H1 (cell line): ENCODE data around the gene SYT6. TPM values are rescaled to one million over a fixed set of nuclear protein-coding genes. Genes with fewer than 3 reads are reported as not detected.

Experiments
- CTCF ChIA-PET: fragments of 300-600 bp; sonication (Branson Sonifier 250); formaldehyde crosslinking; loops from one replicate; lab custom pipeline; 2021; ENCODE audit not compliant: partially characterized antibody; lab: Charles Lee
- POLR2A ChIA-PET: fragments of 300-600 bp; sonication (Branson Sonifier 250); formaldehyde crosslinking; loops from one replicate; lab custom pipeline; 2021; ENCODE audit warnings: inconsistent platforms; ENCODE audit not compliant: partially characterized antibody; lab: Charles Lee
- DNase-seq, 2 experiments: peaks; one replicate each; pipeline versions ENCODE4 v3.0.0 to v3.0.0-alpha.2; 2010 to 2022; ENCODE audit warnings: low spot score in 2 of 2, low read depth in 1 of 2, mixed read lengths in 1 of 2
- FAIRE-seq: peaks from 2 replicates; lab custom pipeline; 2011; peaks lifted over from hg19 to GRCh38; lab: Jason Lieb, UNC
- H2AFZ ChIP-seq: 2 replicates; pipeline ENCODE4 v1.8.1; 2012; ENCODE audit warnings: low read length, inconsistent platforms
- H2AK5ac ChIP-seq: 2 replicates; pipeline ENCODE4 v1.6.1; 2013; ENCODE audit warnings: low read depth, low read length
- H2BK120ac ChIP-seq: replicated peaks from 2 replicates; pipeline ENCODE3; 2013; ENCODE audit warnings: low read depth, low read length, inconsistent platforms
- H2BK12ac ChIP-seq: 2 replicates; pipeline ENCODE4 v1.6.1; 2013; ENCODE audit warnings: low read depth, low read length
- H2BK15ac ChIP-seq: 2 replicates; pipeline ENCODE4 v1.6.1; 2013; ENCODE audit warnings: low read length
- H2BK20ac ChIP-seq: 2 replicates; pipeline ENCODE4 v1.6.1; 2013; ENCODE audit warnings: low read length
- H2BK5ac ChIP-seq: 2 replicates; pipeline ENCODE4 v1.6.1; 2013; ENCODE audit warnings: low read depth, low read length
- H3K14ac ChIP-seq: 2 replicates; pipeline ENCODE4 v1.6.1; 2013; ENCODE audit warnings: inconsistent platforms; ENCODE audit not compliant: insufficient read length
- H3K18ac ChIP-seq: 2 replicates; pipeline ENCODE4 v1.6.1; 2013; ENCODE audit warnings: low read length; ENCODE audit errors: extremely low read depth
- H3K23ac ChIP-seq: 2 replicates; pipeline ENCODE4 v1.6.1; 2013; ENCODE audit warnings: inconsistent platforms; ENCODE audit not compliant: insufficient read length
- H3K23me2 ChIP-seq: 2 replicates; pipeline ENCODE4 v1.6.1; 2013; ENCODE audit warnings: low read depth, low read length
- H3K27ac ChIP-seq: 2 replicates; pipeline ENCODE4 v1.6.1; 2011; ENCODE audit warnings: low read depth, low read length, inconsistent platforms
- H3K27me3 ChIP-seq, 4 experiments: replicated peaks in 1 of 4; 1 replicate in 1 of 4; 2 replicates in 3 of 4; pipeline versions ENCODE4 v1.6.1 to v1.8.1; 2011 to 2013; ENCODE audit warnings: low read length in 3 of 4, mild to moderate bottlenecking in 3 of 4, inconsistent platforms in 2 of 4, mixed read lengths in 2 of 4, moderate library complexity in 1 of 4; ENCODE audit not compliant: control insufficient read depth in 3 of 4, insufficient read depth in 3 of 4; ENCODE audit errors: extremely low read depth in 1 of 4
- H3K36me3 ChIP-seq, 4 experiments: 2 replicates each; pipeline versions ENCODE4 v1.6.1 to v1.8.1; 2011 to 2013; ENCODE audit warnings: mild to moderate bottlenecking in 4 of 4, low read length in 3 of 4, moderate library complexity in 2 of 4, control low read depth in 1 of 4, inconsistent platforms in 1 of 4; ENCODE audit not compliant: insufficient read depth in 4 of 4, control insufficient read depth in 2 of 4
- H3K4ac ChIP-seq: replicated peaks from 2 replicates; pipeline ENCODE3; 2013; ENCODE audit warnings: low read length, low read depth, mixed read lengths, inconsistent platforms; ENCODE audit not compliant: insufficient read length
- H3K4me1 ChIP-seq, 4 experiments: replicated peaks in 1 of 4; 1 replicate in 1 of 4; 2 replicates in 3 of 4; pipeline versions ENCODE4 v1.6.1 to v1.8.1; 2011 to 2013; ENCODE audit warnings: low read length in 3 of 4, inconsistent platforms in 2 of 4, mixed read lengths in 1 of 4; ENCODE audit not compliant: insufficient read depth in 4 of 4, control insufficient read depth in 3 of 4
- H3K4me2 ChIP-seq, 2 experiments: 2 replicates each; pipeline versions ENCODE4 v1.6.1 to v1.8.1; 2011 to 2013; ENCODE audit warnings: low read depth in 2 of 2, low read length in 2 of 2, control low read depth in 1 of 2, inconsistent platforms in 1 of 2, mild to moderate bottlenecking in 1 of 2; ENCODE audit not compliant: insufficient read depth in 1 of 2
- H3K4me3 ChIP-seq, 4 experiments: fragments of 200-600, 300-600 bp in 1 of 4; sonication (generic), shearing (Covaris generic), sonication (Bioruptor Twin) in 1 of 4; 2 replicates each; pipeline versions ENCODE4 v1.5.1 to v1.8.1; 2011 to 2016; ENCODE audit warnings: low read length in 4 of 4, low read depth in 3 of 4, control low read depth in 2 of 4, inconsistent platforms in 2 of 4, mild to moderate bottlenecking in 2 of 4, mixed read lengths in 1 of 4, moderate library complexity in 1 of 4; ENCODE audit not compliant: insufficient read depth in 2 of 4; ENCODE audit errors: extremely low read depth in 1 of 4
- H3K56ac ChIP-seq: replicated peaks from 2 replicates; pipeline ENCODE3; 2013; ENCODE audit warnings: low read depth, mild to moderate bottlenecking, mixed read lengths, low read length, inconsistent platforms; ENCODE audit not compliant: insufficient read length
- H3K79me1 ChIP-seq: 2 replicates; pipeline ENCODE4 v1.6.1; 2013; ENCODE audit warnings: low read depth, low read length, control low read depth
- H3K79me2 ChIP-seq, 2 experiments: 2 replicates each; pipeline versions ENCODE4 v1.6.1 to v1.8.1; 2012 to 2013; ENCODE audit warnings: low read length in 2 of 2, mild to moderate bottlenecking in 2 of 2, inconsistent platforms in 1 of 2; ENCODE audit not compliant: insufficient read depth in 2 of 2, control insufficient read depth in 1 of 2
- H3K9ac ChIP-seq, 4 experiments: replicated peaks in 1 of 4; 1 replicate in 1 of 4; 2 replicates in 3 of 4; pipeline versions ENCODE4 v1.6.1 to v1.8.1; 2011 to 2013; ENCODE audit warnings: low read depth in 3 of 4, low read length in 3 of 4, control low read depth in 2 of 4, mild to moderate bottlenecking in 2 of 4, moderate library complexity in 2 of 4, inconsistent platforms in 1 of 4; ENCODE audit errors: extremely low read depth in 1 of 4
- H3K9me3 ChIP-seq, 2 experiments: 2 replicates each; pipeline versions ENCODE4 v1.6.1 to v1.8.1; 2012 to 2013; ENCODE audit warnings: mild to moderate bottlenecking in 2 of 2, moderate library complexity in 2 of 2, control low read depth in 1 of 2, inconsistent platforms in 1 of 2, low read depth in 1 of 2, low read length in 1 of 2, mixed read lengths in 1 of 2; ENCODE audit not compliant: insufficient read depth in 2 of 2
- H4K20me1 ChIP-seq, 2 experiments: replicated peaks in 1 of 2; 2 replicates each; pipeline versions ENCODE3 to v1.8.1; 2011 to 2013; ENCODE audit warnings: inconsistent platforms in 2 of 2, low read length in 2 of 2, mild to moderate bottlenecking in 1 of 2; ENCODE audit not compliant: insufficient read depth in 2 of 2, control insufficient read depth in 1 of 2
- H4K5ac ChIP-seq: 2 replicates; pipeline ENCODE4 v1.6.1; 2013; ENCODE audit warnings: low read length, low read depth, mixed read lengths, inconsistent platforms; ENCODE audit not compliant: insufficient read length
- H4K8ac ChIP-seq: 2 replicates; pipeline ENCODE4 v1.8.0; 2013; ENCODE audit warnings: mild to moderate bottlenecking, moderate library complexity, low read length, inconsistent platforms; ENCODE audit not compliant: insufficient read depth; ENCODE audit errors: extremely low read depth
- H4K91ac ChIP-seq: replicated peaks from 2 replicates; pipeline ENCODE3; 2013; ENCODE audit warnings: low read length, mixed read lengths, inconsistent platforms; ENCODE audit not compliant: insufficient read length
- BCL11A ChIP-seq, 2 experiments: IDR thresholded peaks; one replicate each; pipeline ENCODE4 v1.6.1; 2011; ENCODE audit warnings: low read depth in 2 of 2, low read length in 2 of 2, mild to moderate bottlenecking in 2 of 2
- JUND ChIP-seq: IDR thresholded peaks from 2 replicates; pipeline ENCODE4 v1.6.1; 2011; ENCODE audit warnings: mild to moderate bottlenecking, improper control_type of control experiment, low read length
- RAD21 ChIP-seq, 2 experiments: IDR thresholded peaks in 1 of 2; conservative IDR thresholded peaks in 1 of 2; 2 replicates each; pipeline ENCODE4 v1.6.1; 2011; ENCODE audit warnings: low read depth in 2 of 2, low read length in 2 of 2, improper control_type of control experiment in 1 of 2, inconsistent platforms in 1 of 2, mild to moderate bottlenecking in 1 of 2, moderate library complexity in 1 of 2
- SP2 ChIP-seq: IDR thresholded peaks from 2 replicates; pipeline ENCODE4 v1.6.1; 2012; ENCODE audit warnings: mild to moderate bottlenecking, low read length, inconsistent platforms
- USF2 ChIP-seq: IDR thresholded peaks from 2 replicates; pipeline ENCODE4 v1.6.1; 2011; ENCODE audit warnings: low read length, improper control_type of control experiment
- WGBS, 2 experiments: shearing (Covaris generic) in 1 of 2; methylation state at CpG; one replicate each; pipeline versions ENCODE4 v1.1.6 to v1.1.7; 2013 to 2015; ENCODE audit warnings: low lambda C conversion rate in 2 of 2, mixed read lengths in 2 of 2, inconsistent platforms in 1 of 2, low coverage in 1 of 2, missing lambda C conversion rate in 1 of 2; ENCODE audit not compliant: insufficient replicate concordance in 2 of 2, insufficient coverage in 1 of 2, insufficient read length in 1 of 2; ENCODE audit errors: extremely low coverage in 1 of 2, missing lambda C conversion rate in 1 of 2; 5-methylcytosine and 5-hydroxymethylcytosine counted together
- polyA plus RNA-seq, 7 experiments: library from polyadenylated mRNA; depleted of rRNA in 3 of 7; stranded (reverse) in 5 of 7; unstranded in 2 of 7; fragments of >200 nt in 5 of 7; fragments of 200-250 nt in 2 of 7; gene quantifications; 1 replicate in 5 of 7; 2 replicates in 1 of 7; 4 replicates in 1 of 7; pipeline versions ENCODE4 v1.2.1 to v1.2.3, GENCODE V29; 2011 to 2013; ENCODE audit warnings: missing spikeins in 2 of 7, mixed read lengths in 2 of 7
- total RNA-seq: library from RNA; stranded (reverse); fragmentation: NEBNext Ultra II Directional; extraction: Animal tissue kit (Norgen Biotek cat#: 25700); gene quantifications from 2 replicates; pipeline ENCODE4 v1.2.1, GENCODE V29; 2021
- TF ChIP-seq, protein P1 (sequence below): IDR thresholded peaks from 2 replicates; pipeline ENCODE4 v1.6.1; 2012; ENCODE audit warnings: inconsistent platforms

The SYT6 gene
- total and polyA plus RNA-seq, 2 of the 8 experiments (the other 6 are each of a cell fraction or from before 2014, with no cell fraction given) = 33.7 to 83.5 TPM

DNA sequence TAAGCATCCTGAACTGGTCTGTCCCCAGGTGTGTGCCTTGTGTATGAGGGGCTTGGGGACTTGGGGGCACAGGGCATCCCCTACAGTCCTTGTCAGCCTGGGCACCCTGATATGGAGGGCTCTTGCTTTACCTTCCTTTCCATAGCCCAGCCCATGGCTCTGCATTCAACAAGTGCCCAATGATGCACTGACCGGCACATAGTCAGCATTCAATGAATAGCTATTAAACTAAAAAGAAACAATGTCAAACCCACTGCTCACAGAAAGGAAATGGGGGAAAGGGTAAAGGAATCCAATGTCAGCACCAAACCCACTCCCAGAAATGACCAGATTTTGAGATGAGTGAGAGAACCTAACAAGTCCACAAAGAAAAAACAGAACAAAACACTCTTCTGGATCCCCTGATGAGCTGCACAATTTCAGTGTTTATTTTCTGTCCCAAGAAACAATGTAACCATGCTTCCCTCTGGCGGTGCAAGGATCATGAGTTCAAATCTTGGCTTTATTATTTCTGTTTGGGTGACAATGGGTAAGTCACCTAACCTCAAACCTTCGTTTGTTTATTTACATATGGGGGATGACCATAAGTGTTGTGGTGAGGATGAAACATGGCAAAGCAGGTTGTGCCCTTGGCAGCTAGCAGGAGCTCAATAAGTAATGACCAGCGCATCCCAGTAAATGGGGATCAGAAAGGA lies 22.0 kb downstream of the SYT6 start:
- Histone ChIP-seq H4K91ac (no peak overlapping the region), H3K9me3 (no peaks in the 10 kb centered on the region), H2BK20ac (no peak overlapping the region), H4K8ac (no peak overlapping the region), H2BK12ac (no peak overlapping the region), H3K9ac (no peak overlapping the region), H2BK120ac (no peak overlapping the region), H3K79me2 (peaks cover 0 to 24% of the 10 kb centered on the region in 2 experiments; a peak in 1 of 4 replicates), H3K14ac (no peak overlapping the region), H3K4me3 (no peak overlapping the region), H2BK15ac (no peak overlapping the region), H2AK5ac (no peak overlapping the region), H2AFZ (no peak overlapping the region), H3K4me1 (peaks cover 0 to 8% (median 4%) of the 10 kb centered on the region in 4 experiments; a peak in 2 of 7 replicates), H3K4ac (no peak overlapping the region), H4K5ac (no peak overlapping the region), H2BK5ac (no peak overlapping the region), H3K23ac (no peak overlapping the region), H3K36me3 (peaks cover 29 to 97% (median 72%) of the 10 kb centered on the region in 4 experiments), H4K20me1 (peaks cover 2 to 11% of the 10 kb centered on the region in 2 experiments), H3K56ac (no peak overlapping the region), H3K27ac (no peak overlapping the region), H3K18ac (peak overlapping the region; percentile 24; the same call in 1 of the 2 replicates), H3K4me2 (no peak overlapping the region), H3K79me1 (peaks cover 16% of the 10 kb centered on the region), H3K23me2 (no peaks in the 10 kb centered on the region), H3K27me3 (no peaks in the 10 kb centered on the region)
- no peak for TF ChIP-seq BCL11A (IDR thresholded peaks at IDR 0.05; ENCODE audit: low read depth in 2 of 2, low read length in 2 of 2)
- TF ChIP-seq JUND = no peak
- no peak for TF ChIP-seq SP2
- no peak for TF ChIP-seq USF2
- TF ChIP-seq, protein P1, sequence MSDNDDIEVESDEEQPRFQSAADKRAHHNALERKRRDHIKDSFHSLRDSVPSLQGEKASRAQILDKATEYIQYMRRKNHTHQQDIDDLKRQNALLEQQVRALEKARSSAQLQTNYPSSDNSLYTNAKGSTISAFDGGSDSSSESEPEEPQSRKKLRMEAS = no peak
- peak in 1 of 2 experiments; percentile 12; a peak in 1 of 4 replicates for TF ChIP-seq RAD21 (IDR thresholded peaks at IDR 0.05 in 1 of 2, conservative IDR thresholded peaks at IDR 0.05 in 1 of 2; ENCODE audit: low read depth in 2 of 2, low read length in 2 of 2)
- CTCF ChIA-PET = interaction anchor here (0.8 to 2.5 kb wide), 4 partner anchors 8 to 155 kb away, joined by 3 to 9 read pairs (median 5); no protein-coding TSS in a partner anchor
- FAIRE-seq (no peak), DNase-seq (no peak)
- POLR2A ChIA-PET = interaction anchor here (1.3 kb wide), 1 partner anchor 13 kb away, joined by 3 read pairs; no protein-coding TSS in a partner anchor
- WGBS, 2 experiments = 84% methylated on average over 4 of the region's 4 CpGs; no CpG with 5 or more reads in 1 of the 2 experiments
